UCSD-AML1 (cell line): ENCODE results near the gene CDAN1.
A peak's percentile ranks its signal among the peaks of the same experiment; 100 is the strongest.
"Not testable (repeated sequence)": the region's sequence is repeated elsewhere in the genome, so short reads cannot be mapped to it uniquely, and the experiment has no call there.

Source experiments
- DNase-seq: peaks from one replicate; lab custom pipeline; 2025; ENCODE audit not compliant: unreplicated experiment; lab: John Stamatoyannopoulos, UW

CDAN1 gene

GRCh38 chr15:42710662-42711061 is 26.3 kb downstream of the CDAN1 start:
- no peak for DNase-seq

- no peak for DNase-seq
These were observed 28.9 kb downstream of the CDAN1 start for GRCh38 chr15:42707873-42708544.

GRCh38 chr15:42707068-42707467 is 29.9 kb downstream of the CDAN1 start:
- no peak for DNase-seq

- DNase-seq = no peak
These were observed 31.6 kb downstream of the CDAN1 start for GRCh38 chr15:42705336-42705735.

- DNase-seq = peak; percentile 45
These were observed 32.4 kb downstream of the CDAN1 start for GRCh38 chr15:42704492-42704926.

GRCh38 chr15:42696626-42697025 is 40.3 kb downstream of the CDAN1 start:
- no peak for DNase-seq

- no peak for DNase-seq
These were observed 41.3 kb downstream of the CDAN1 start for GRCh38 chr15:42695527-42696071.

GRCh38 chr15:42694398-42694797 is 42.5 kb downstream of the CDAN1 start:
- no peak for DNase-seq

- no peak for DNase-seq
These were observed 43.0 kb downstream of the CDAN1 start for GRCh38 chr15:42693942-42694341.

- no peak for DNase-seq
These were observed 43.4 kb downstream of the CDAN1 start for GRCh38 chr15:42693496-42693895.

GRCh38 chr15:42692997-42693396 is 43.9 kb downstream of the CDAN1 start:
- no peak for DNase-seq

- no peak for DNase-seq
These were observed 44.4 kb downstream of the CDAN1 start for GRCh38 chr15:42692536-42692935.

GRCh38 chr15:42691770-42692169 is 45.2 kb downstream of the CDAN1 start:
- DNase-seq = no peak

- DNase-seq = peak; percentile 32
These were observed 45.6 kb downstream of the CDAN1 start for GRCh38 chr15:42691308-42691707.

GRCh38 chr15:42688301-42688700 is 48.6 kb downstream of the CDAN1 start:
- no peak for DNase-seq

- DNase-seq = no peak
These were observed 49.2 kb downstream of the CDAN1 start for GRCh38 chr15:42687740-42688139.

- DNase-seq = no peak
These were observed 50.6 kb downstream of the CDAN1 start for GRCh38 chr15:42686281-42686680.

GRCh38 chr15:42681119-42681518 is 55.8 kb downstream of the CDAN1 start:
- DNase-seq = no peak

GRCh38 chr15:42680142-42680482 is 56.8 kb downstream of the CDAN1 start:
- not testable (repeated sequence) for DNase-seq

GRCh38 chr15:42679285-42680141 is 57.4 kb downstream of the CDAN1 start:
- no peak for DNase-seq

- DNase-seq = no peak
These were observed 61.9 kb downstream of the CDAN1 start for GRCh38 chr15:42675021-42675420.

- no peak for DNase-seq
These were observed 62.5 kb downstream of the CDAN1 start for GRCh38 chr15:42674472-42674871.
